Sigmoid colon (tissue), 7 donors: ENCODE measurements around the gene MRM3. TPM values are rescaled to one million over a fixed set of nuclear protein-coding genes. Genes with fewer than 3 reads are reported as not detected.

ENCODE experiments used
- DNase-seq: peaks from one replicate; pipeline ENCODE4 v3.0.0-alpha.2; 2019
- H3K27ac ChIP-seq, 4 donors: fragments of 200-600 bp; sonication (generic); one replicate each; pipeline ENCODE4 v1.5.1; 2016 to 2019; ENCODE audit warnings: mild to moderate bottlenecking in 1 of 4
- H3K27me3 ChIP-seq, 3 donors: fragments of 200-600 bp; sonication (generic); one replicate each; pipeline ENCODE4 v1.5.1; 2019; ENCODE audit warnings: mild to moderate bottlenecking in 1 of 3
- H3K36me3 ChIP-seq, 4 donors: fragments of 200-600 bp; sonication (generic); one replicate each; pipeline ENCODE4 v1.5.1; 2016 to 2019
- H3K4me1 ChIP-seq, 4 donors: fragments of 200-600 bp; sonication (generic); one replicate each; pipeline ENCODE4 v1.5.1; 2017 to 2019
- H3K4me3 ChIP-seq, 4 donors: fragments of 200-600 bp; sonication (generic); one replicate each; pipeline ENCODE4 v1.5.1; 2017 to 2019; ENCODE audit warnings: mild to moderate bottlenecking in 2 of 4, moderate library complexity in 1 of 4
- H3K9me3 ChIP-seq, 4 donors: fragments of 200-600 bp in 3 of 4; sonication (generic) in 3 of 4; one replicate each; pipeline versions ENCODE4 v1.5.1 to v1.6.1; 2013 to 2019
- EP300 ChIP-seq, 4 donors: sonication (generic); formaldehyde crosslinking; IDR thresholded peaks; one replicate each; pipeline ENCODE4 v1.6.1; 2017; ENCODE audit warnings: antibody characterized with exemption in 4 of 4
- POLR2A ChIP-seq, 2 donors: fragments of 450-650 bp; IDR thresholded peaks; one replicate each; pipeline ENCODE4 v1.6.1; 2016; ENCODE audit warnings: antibody characterized with exemption in 2 of 2, mild to moderate bottlenecking in 2 of 2, moderate library complexity in 2 of 2
- POLR2AphosphoS5 ChIP-seq, 4 donors: sonication (generic); formaldehyde crosslinking; IDR thresholded peaks; one replicate each; pipeline ENCODE4 v1.6.1; 2017; ENCODE audit warnings: antibody characterized with exemption in 4 of 4
- WGBS, 2 donors: extraction: QIAGEN DNeasy Blood & Tissue Kit; methylation state at CpG; one replicate each; pipeline ENCODE4 v1.1.7; 2013; 5-methylcytosine and 5-hydroxymethylcytosine counted together
- intact Hi-C: fragments of 100-400 bp; cut with DNase I; formaldehyde crosslinking; loops from one replicate; pipeline ENCODE4 v1.15.1; 2023
- polyA plus RNA-seq, 3 donors: library from polyadenylated mRNA; stranded (reverse); fragments of 200-250 nt; gene quantifications; one replicate each; pipeline ENCODE4 v1.2.3, GENCODE V29; 2013
- total RNA-seq, 4 donors: library from RNA; depleted of rRNA; stranded (reverse); fragments of >200 nt; gene quantifications; one replicate each; pipeline ENCODE4 v1.1.0, GENCODE V29; 2016
- TF ChIP-seq, protein P1 (sequence below), 4 experiments: fragments of 450-650 bp in 3 of 4; fragments of 200-600 bp in 1 of 4; IDR thresholded peaks; one replicate each; pipeline ENCODE4 v1.5.1; 2016 to 2019; ENCODE audit warnings: antibody characterized with exemption in 4 of 4, mild to moderate bottlenecking in 3 of 4, moderate library complexity in 2 of 4
- donor health status: healthy with polysubstance abuse.
- donor health status: Bipolar disorder and iron deficiency.
- donor health status: healthy.

The MRM3 gene
- total and polyA plus RNA-seq, 7 donors = 10.4 to 22.4 (median 17.1) TPM

- H3K36me3 ChIP-seq = no peaks in the 10 kb centered on the region
- DNase-seq = no peak
- intact Hi-C loops = no loop called here
- TF ChIP-seq, protein P1, sequence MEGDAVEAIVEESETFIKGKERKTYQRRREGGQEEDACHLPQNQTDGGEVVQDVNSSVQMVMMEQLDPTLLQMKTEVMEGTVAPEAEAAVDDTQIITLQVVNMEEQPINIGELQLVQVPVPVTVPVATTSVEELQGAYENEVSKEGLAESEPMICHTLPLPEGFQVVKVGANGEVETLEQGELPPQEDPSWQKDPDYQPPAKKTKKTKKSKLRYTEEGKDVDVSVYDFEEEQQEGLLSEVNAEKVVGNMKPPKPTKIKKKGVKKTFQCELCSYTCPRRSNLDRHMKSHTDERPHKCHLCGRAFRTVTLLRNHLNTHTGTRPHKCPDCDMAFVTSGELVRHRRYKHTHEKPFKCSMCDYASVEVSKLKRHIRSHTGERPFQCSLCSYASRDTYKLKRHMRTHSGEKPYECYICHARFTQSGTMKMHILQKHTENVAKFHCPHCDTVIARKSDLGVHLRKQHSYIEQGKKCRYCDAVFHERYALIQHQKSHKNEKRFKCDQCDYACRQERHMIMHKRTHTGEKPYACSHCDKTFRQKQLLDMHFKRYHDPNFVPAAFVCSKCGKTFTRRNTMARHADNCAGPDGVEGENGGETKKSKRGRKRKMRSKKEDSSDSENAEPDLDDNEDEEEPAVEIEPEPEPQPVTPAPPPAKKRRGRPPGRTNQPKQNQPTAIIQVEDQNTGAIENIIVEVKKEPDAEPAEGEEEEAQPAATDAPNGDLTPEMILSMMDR (IDR thresholded peaks at IDR 0.05) = no peak
- no peak for TF ChIP-seq EP300 (IDR thresholded peaks at IDR 0.05)
- TF ChIP-seq POLR2AphosphoS5 (IDR thresholded peaks at IDR 0.05) = no peak
- no peak for TF ChIP-seq POLR2A (IDR thresholded peaks at IDR 0.05)
- H3K27me3 ChIP-seq = no peaks in the 10 kb centered on the region
- WGBS, 2 donors = 80 to 85% methylated on average over 33 of the region's 33 CpGs
- H3K4me1 ChIP-seq = peaks cover 0 to 32% (median 27%) of the 10 kb centered on the region in 4 donors
- no peak overlapping the region for H3K4me3 ChIP-seq
- H3K27ac ChIP-seq = peak overlapping the region in 3 of 4 donors; percentile 42 to 89 (median 89)
- H3K9me3 ChIP-seq = no peaks in the 10 kb centered on the region
These were observed 59.2 kb downstream of the MRM3 start for GRCh38 chr17:841313-841712.

Other genes starting within 250 kb of the MRM3 start
- gene VPS53, start 67.5 kb upstream of the MRM3 start, total RNA-seq = 10 to 100 TPM; 15.3 to 28.5 (median 23.5) TPM
- 10 to 100 TPM in 2 of 3 donors, 1 to 10 TPM in 1; 4.6 to 20.8 (median 10.2) TPM for gene VPS53, start 67.5 kb upstream of the MRM3 start, polyA plus RNA-seq
- 1 to 10 TPM; 2.6 to 9.4 (median 3.5) TPM for gene TLCD3A, start 49.8 kb upstream of the MRM3 start, total RNA-seq
- 10 to 100 TPM in 1 of 3 donors, 1 to 10 TPM in 2; 1.8 to 10.3 (median 4.8) TPM for gene TLCD3A, start 49.8 kb upstream of the MRM3 start, polyA plus RNA-seq
- gene GEMIN4, start 30.1 kb upstream of the MRM3 start, total RNA-seq = 10 to 100 TPM; 11.4 to 19.4 (median 15.7) TPM
- gene GEMIN4, start 30.1 kb upstream of the MRM3 start, polyA plus RNA-seq = 10 to 100 TPM in 1 of 3 donors, 1 to 10 TPM in 2; 3.0 to 14.8 (median 4.9) TPM
- 10 to 100 TPM; 28.8 to 42.7 (median 35.7) TPM for gene GLOD4, start 73 bp upstream of the MRM3 start, total RNA-seq
- gene GLOD4, start 73 bp upstream of the MRM3 start, polyA plus RNA-seq = 10 to 100 TPM; 56.1 to 85.5 (median 79.3) TPM
- 10 to 100 TPM; 50.4 to 75.9 (median 67.1) TPM for gene NXN, start 197.4 kb downstream of the MRM3 start, total RNA-seq
- gene NXN, start 197.4 kb downstream of the MRM3 start, polyA plus RNA-seq = 10 to 100 TPM in 1 of 3 donors, 1 to 10 TPM in 2; 1.4 to 11.5 (median 8.4) TPM
- gene TIMM22, start 214.8 kb downstream of the MRM3 start, total RNA-seq = 10 to 100 TPM in 3 of 4 donors, 1 to 10 TPM in 1; 8.0 to 13.6 (median 11.0) TPM
- 1 to 10 TPM; 6.0 to 9.2 (median 8.1) TPM for gene TIMM22, start 214.8 kb downstream of the MRM3 start, polyA plus RNA-seq